HepG2 (cell line): Measurements from ENCODE around the gene LANCL2. TPM values are rescaled to one million over a fixed set of nuclear protein-coding genes. Genes with fewer than 3 reads are reported as not detected.

Experiments
- ATAC-seq: fragments of 200-7000 bp; cut with Tn5 transposase; 3 replicates; pipeline ENCODE4 v1.9.1; 2020; ENCODE audit warnings: mild to moderate bottlenecking, moderate library complexity
- BruUV-seq: library from RNA; stranded (reverse); fragments of 400-500 nt; replicated peaks from 2 replicates; lab custom pipeline; 2021; lab: Mats Ljungman, UMichigan
- CTCF ChIA-PET: fragments of 300-600 bp; formaldehyde crosslinking; extraction: SDS; loops from one replicate; lab custom pipeline; 2021; ENCODE audit warnings: low total read pairs, inconsistent platforms, low intra/inter-chr PET ratio; lab: Yijun Ruan, JAX
- POLR2A ChIA-PET: fragments of 350-600 bp; sonication (Branson Sonifier 250); formaldehyde crosslinking; loops from one replicate; lab custom pipeline; 2020; ENCODE audit warnings: antibody characterized with exemption, inconsistent platforms; lab: Yijun Ruan, JAX
- DNase-seq: peaks from one replicate; pipeline ENCODE4 v3.0.0-alpha.2; 2015; ENCODE audit warnings: low spot score
- FAIRE-seq: peaks from 3 replicates; lab custom pipeline; 2011; peaks lifted over from hg19 to GRCh38; lab: Jason Lieb, UNC
- H2AFZ ChIP-seq: one replicate; pipeline ENCODE4 v1.6.1; 2011; ENCODE audit warnings: low read length, inconsistent platforms
- H3K27ac ChIP-seq: fragments of 300-600 bp; 3 replicates; pipeline ENCODE4 v1.8.0; 2011; ENCODE audit warnings: mixed run types, mild to moderate bottlenecking, mixed read lengths, low read length, inconsistent platforms; ENCODE audit not compliant: insufficient read depth; ENCODE audit errors: extremely low read length
- H3K27me3 ChIP-seq, 2 experiments: fragments of 200-600 bp in 1 of 2; 2 replicates in 1 of 2; 3 replicates in 1 of 2; pipeline versions ENCODE4 v1.6.0 to v1.8.0; 2011; ENCODE audit warnings: low read length in 2 of 2, mild to moderate bottlenecking in 2 of 2, moderate library complexity in 2 of 2, inconsistent platforms in 1 of 2; ENCODE audit not compliant: insufficient read depth in 2 of 2, control insufficient read depth in 1 of 2
- H3K36me3 ChIP-seq, 2 experiments: fragments of 200-600 bp in 1 of 2; replicated peaks in 1 of 2; 2 replicates in 1 of 2; 3 replicates in 1 of 2; pipeline versions ENCODE4 v1.5.1 to v1.8.0; 2011; ENCODE audit warnings: low read length in 2 of 2, inconsistent platforms in 1 of 2; ENCODE audit not compliant: insufficient read depth in 2 of 2, control insufficient read depth in 1 of 2
- H3K4me1 ChIP-seq: 2 replicates; pipeline ENCODE4 v1.5.1; 2012; ENCODE audit warnings: low read length, inconsistent platforms; ENCODE audit not compliant: insufficient read depth
- H3K4me2 ChIP-seq: 2 replicates; pipeline ENCODE4 v1.6.0; 2011; ENCODE audit warnings: low read depth, low read length, inconsistent platforms
- H3K4me3 ChIP-seq, 3 experiments: fragments of 200-600 bp in 1 of 3; sonication (generic), shearing (Covaris generic) in 1 of 3; replicated peaks in 1 of 3; 2 replicates each; pipeline ENCODE4 v1.5.1; 2011 to 2016; ENCODE audit warnings: low read length in 3 of 3, inconsistent platforms in 2 of 3, low read depth in 2 of 3, mild to moderate bottlenecking in 2 of 3, control low read depth in 1 of 3, mixed read lengths in 1 of 3; ENCODE audit not compliant: insufficient read depth in 1 of 3
- H3K79me2 ChIP-seq: one replicate; pipeline ENCODE4 v1.6.1; 2011; ENCODE audit warnings: low read length, inconsistent platforms; ENCODE audit not compliant: insufficient read depth
- H3K9ac ChIP-seq: 2 replicates; pipeline ENCODE4 v1.6.0; 2011; ENCODE audit warnings: mild to moderate bottlenecking, low read depth, low read length, inconsistent platforms; ENCODE audit not compliant: insufficient read depth
- H3K9me3 ChIP-seq: 2 replicates; pipeline ENCODE4 v1.5.1; 2012; ENCODE audit warnings: mild to moderate bottlenecking, low read length
- H4K20me1 ChIP-seq: 2 replicates; pipeline ENCODE4 v1.6.0; 2011; ENCODE audit warnings: inconsistent platforms, mild to moderate bottlenecking, low read length, moderate library complexity; ENCODE audit not compliant: insufficient read depth
- ARID2 ChIP-seq: sonication (generic); formaldehyde crosslinking; IDR thresholded peaks from 2 replicates; pipeline ENCODE4 v1.8.1; 2022; ENCODE audit warnings: mild to moderate bottlenecking, missing genetic modification reagents, borderline replicate concordance
- ARNTL ChIP-seq: sonication (generic); formaldehyde crosslinking; IDR thresholded peaks from 2 replicates; pipeline ENCODE4 v1.4.0; 2020; ENCODE audit warnings: mild to moderate bottlenecking, missing genetic modification reagents
- CERS6 ChIP-seq: sonication (generic); formaldehyde crosslinking; IDR thresholded peaks from 2 replicates; pipeline ENCODE4 v1.5.0; 2020; ENCODE audit warnings: missing genetic modification reagents
- EHMT2 ChIP-seq: fragments of 200-600 bp; sonication (generic); IDR thresholded peaks from 2 replicates; pipeline ENCODE4 v1.7.0; 2017; ENCODE audit warnings: antibody characterized with exemption, low read depth, low read length, borderline replicate concordance
- PITX1 ChIP-seq: sonication (generic); formaldehyde crosslinking; IDR thresholded peaks from 2 replicates; pipeline ENCODE4 v1.5.1; 2020; ENCODE audit warnings: mild to moderate bottlenecking, missing genetic modification reagents
- RAD51 ChIP-seq: fragments of 450-650 bp; IDR thresholded peaks from 2 replicates; pipeline ENCODE4 v1.6.1; 2016; ENCODE audit warnings: borderline replicate concordance
- REXO4 ChIP-seq: sonication (generic); formaldehyde crosslinking; IDR thresholded peaks from 2 replicates; pipeline ENCODE4 v1.8.0; 2022; ENCODE audit warnings: missing genetic modification reagents, mild to moderate bottlenecking, borderline replicate concordance
- SIX4 ChIP-seq: sonication (generic); formaldehyde crosslinking; IDR thresholded peaks from 2 replicates; pipeline ENCODE4 v1.4.0; 2020; ENCODE audit warnings: missing genetic modification reagents
- THAP11 ChIP-seq: IDR thresholded peaks from 2 replicates; pipeline ENCODE4 v1.6.1; 2016; ENCODE audit warnings: missing biosample characterization, missing genetic modification reagents
- THRA ChIP-seq: sonication (generic); formaldehyde crosslinking; IDR thresholded peaks from 2 replicates; pipeline ENCODE4 v1.4.0; 2020; ENCODE audit warnings: missing genetic modification reagents, borderline replicate concordance
- ZBTB8A ChIP-seq: sonication (generic); formaldehyde crosslinking; IDR thresholded peaks from 2 replicates; pipeline ENCODE4 v1.4.0; 2020; ENCODE audit warnings: mild to moderate bottlenecking, low read depth, missing genetic modification reagents, borderline replicate concordance
- ZFAT ChIP-seq: sonication (generic); formaldehyde crosslinking; conservative IDR thresholded peaks from 2 replicates; pipeline ENCODE4 v1.8.1; 2023; ENCODE audit warnings: missing genetic modification reagents, inconsistent platforms
- ZMAT5 ChIP-seq: sonication (generic); formaldehyde crosslinking; IDR thresholded peaks from 2 replicates; pipeline ENCODE4 v1.5.0; 2020; ENCODE audit warnings: mild to moderate bottlenecking, low read depth, missing genetic modification reagents, borderline replicate concordance
- ZNF496 ChIP-seq: sonication (generic); formaldehyde crosslinking; IDR thresholded peaks from 2 replicates; pipeline ENCODE4 v1.8.1; 2023; ENCODE audit warnings: mild to moderate bottlenecking, moderate library complexity, missing genetic modification reagents; ENCODE audit not compliant: insufficient replicate concordance
- ZNF557 ChIP-seq: sonication (generic); formaldehyde crosslinking; IDR thresholded peaks from 2 replicates; pipeline ENCODE4 v1.4.0; 2020; ENCODE audit warnings: missing genetic modification reagents
- WGBS: methylation state at CpG from one replicate; pipeline ENCODE4 v1.1.6; 2017; ENCODE audit warnings: low lambda C conversion rate; 5-methylcytosine and 5-hydroxymethylcytosine counted together
- in situ Hi-C: cut with HindIII; loops from 2 replicates; pipeline ENCODE4 v1.10.0; 2017; ENCODE audit warnings: low pct_unique_long_range_greater_than_20kb; ENCODE audit not compliant: extremely low pct_ligation_motif_present
- intact Hi-C: fragments of 100-400 bp; cut with micrococcal nuclease; formaldehyde crosslinking; loops from one replicate; pipeline ENCODE4 v1.10.0; 2022; ENCODE audit not compliant: unreplicated experiment
- polyA plus RNA-seq, 8 experiments: library from polyadenylated mRNA; depleted of rRNA in 3 of 8; stranded (reverse) in 7 of 8; unstranded in 1 of 8; fragments of >200 nt; fragmentation: Illumina TruSeq in 4 of 8; extraction: Trizol in 4 of 8; gene quantifications; 2 replicates each; pipeline versions ENCODE4 v1.2.1 to v1.2.3, GENCODE V29; 2011 to 2016; ENCODE audit warnings: low read depth in 4 of 8, missing spikeins in 1 of 8, mixed read lengths in 1 of 8; ENCODE audit not compliant: insufficient read depth in 1 of 8
- total RNA-seq, 5 experiments: library from RNA; depleted of rRNA; stranded (reverse); fragments of >200 nt; fragmentation: Illumina TruSeq; extraction: Trizol; gene quantifications; 2 replicates each; pipeline ENCODE4 v1.2.3, GENCODE V29; 2016; ENCODE audit warnings: low read depth in 1 of 5

LANCL2 gene
- total and polyA plus RNA-seq, 2 of the 13 experiments (the other 11 are each of a cell fraction or from before 2014, with no cell fraction given), result 10.0 to 13.8 TPM

- in situ Hi-C loops, result no loop called here
- H3K9me3 ChIP-seq, result no peaks in the 10 kb centered on the region
- ATAC-seq (no peak), DNase-seq (no peak), FAIRE-seq (no peak)
- intact Hi-C loops, result no loop called here
- H3K9ac ChIP-seq, result no peak overlapping the region
- CTCF ChIA-PET, result no interaction called here
- no peak overlapping the region for H3K4me2 ChIP-seq
- no peak for TF ChIP-seq ARID2
- no peak for TF ChIP-seq ZNF557 (CRISPR knock-in tag)
- no peak for TF ChIP-seq REXO4
- TF ChIP-seq PITX1 (CRISPR knock-in tag), result no peak
- no peak for TF ChIP-seq RAD51
- TF ChIP-seq ZNF496 (CRISPR knock-in tag), result no peak
- TF ChIP-seq EHMT2, result no peak
- TF ChIP-seq THRA (CRISPR knock-in tag), result no peak
- no peak for TF ChIP-seq SIX4 (CRISPR knock-in tag)
- no peak for TF ChIP-seq ZFAT (CRISPR knock-in tag)
- no peak for TF ChIP-seq ARNTL
- TF ChIP-seq THAP11 (CRISPR knock-in tag), result no peak
- TF ChIP-seq ZMAT5 (CRISPR knock-in tag), result no peak
- TF ChIP-seq CERS6, result no peak
- TF ChIP-seq ZBTB8A (CRISPR knock-in tag), result no peak
- no peaks in the 10 kb centered on the region for H4K20me1 ChIP-seq
- H3K4me1 ChIP-seq, result no peaks in the 10 kb centered on the region
- no peak overlapping the region for H2AFZ ChIP-seq
- H3K27me3 ChIP-seq, result no peaks in the 10 kb centered on the region
- WGBS, result 97% methylated on average over 2 of the region's 2 CpGs
- BruUV-seq, result no TSS peak
- no peak overlapping the region for H3K4me3 ChIP-seq
- POLR2A ChIA-PET, result no interaction called here
- H3K36me3 ChIP-seq, result peaks cover 0 to 2% of the 10 kb centered on the region in 2 experiments; a peak in 2 of 5 replicates
- peaks cover 3% of the 10 kb centered on the region for H3K79me2 ChIP-seq
- no peak overlapping the region for H3K27ac ChIP-seq
Measured at GRCh38 chr7:55374213-55374612, 9.1 kb downstream of the LANCL2 start.
